ENCODE results near the gene COL24A1.

DNA sequence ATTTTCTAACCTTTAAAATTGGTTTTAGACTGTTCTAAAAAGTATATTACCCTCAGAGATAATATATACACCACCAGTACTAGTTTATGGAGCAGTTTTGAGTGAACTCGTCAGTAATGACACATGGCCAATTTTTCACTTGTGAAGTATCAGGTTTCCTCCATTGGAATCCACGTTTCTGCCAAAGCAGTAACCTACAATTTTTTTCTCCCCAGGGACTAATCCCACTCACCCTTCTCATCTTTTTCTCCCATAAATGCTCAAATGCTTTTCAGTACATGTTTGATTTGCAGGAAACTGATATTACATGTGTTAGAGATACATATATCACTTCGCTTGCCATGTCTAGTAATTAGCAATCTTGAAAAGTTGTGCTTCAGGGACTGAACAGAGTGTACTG is 94.1 kb downstream of the COL24A1 start:
- TF ChIP-seq SUZ12 (IDR thresholded peaks at IDR 0.05; ENCODE audit: extremely low read depth, insufficient read depth, insufficient read length), result no peak
- no peak for TF ChIP-seq YY1 (IDR thresholded peaks at IDR 0.05; ENCODE audit: insufficient read depth, insufficient read length)

All from NT2/D1 (cell line).